SKM-1 treated with dmso at 0.1 percent for 144 hours (cell line): ENCODE results near the gene PRDM13.
A peak's percentile ranks its signal among the peaks of the same experiment; 100 is the strongest.
"Not testable (repeated sequence)": the region's sequence is repeated elsewhere in the genome, so short reads cannot be mapped to it uniquely, and the experiment has no call there.

Experiments
- DNase-seq: peaks from one replicate; lab custom pipeline; 2025; ENCODE audit not compliant: unreplicated experiment; lab: John Stamatoyannopoulos, UW

Gene PRDM13

GRCh38 chr6:99622044-99622443 lies 15.4 kb downstream of the PRDM13 start:
- DNase-seq: not testable (repeated sequence)

DNA sequence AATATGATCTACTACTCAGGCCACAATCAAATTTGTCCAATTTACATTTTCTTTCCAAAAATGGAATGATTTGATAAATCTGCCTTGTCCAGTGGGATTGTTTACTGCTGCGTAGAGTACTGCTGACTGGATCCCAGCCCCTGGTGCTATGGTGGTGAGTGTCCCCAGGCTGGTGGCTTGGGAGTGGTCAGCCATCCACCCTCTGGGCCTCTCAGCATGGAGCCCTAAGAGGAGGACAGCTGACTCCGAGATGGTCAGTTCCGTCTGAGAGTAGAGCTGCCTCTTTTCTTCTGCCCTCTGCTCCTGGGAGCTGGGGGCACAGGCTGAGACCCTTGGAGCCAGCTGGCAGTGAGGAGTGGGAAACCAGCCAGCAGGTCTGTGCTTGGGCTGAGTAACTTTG lies 22.7 kb downstream of the PRDM13 start:
- DNase-seq: no peak

- no peak for DNase-seq
Observed at GRCh38 chr6:99637629-99638028, 31.0 kb downstream of the PRDM13 start.

GRCh38 chr6:99638358-99638757 lies 31.7 kb downstream of the PRDM13 start:
- not testable (repeated sequence) for DNase-seq

- no peak for DNase-seq
Observed at GRCh38 chr6:99641270-99641669, 34.6 kb downstream of the PRDM13 start.

DNA sequence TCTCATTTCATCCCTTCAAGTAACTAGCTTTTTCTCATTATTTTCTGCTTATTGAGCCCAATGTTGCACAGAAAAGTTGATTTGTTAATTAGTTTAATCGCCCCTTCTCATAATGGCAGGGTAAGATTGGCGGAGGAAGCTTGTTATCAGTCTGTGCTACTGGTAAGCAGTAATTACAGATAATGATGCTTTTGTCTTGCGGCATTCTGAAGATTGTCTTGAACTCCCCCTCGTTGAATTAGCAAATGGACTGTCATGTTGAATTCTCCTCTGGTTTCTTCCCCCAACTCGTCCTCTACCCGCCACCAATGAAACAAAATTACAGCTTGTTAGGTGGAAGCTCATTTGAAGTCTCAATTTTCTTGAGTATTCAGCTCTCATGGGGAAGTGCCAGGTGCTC lies 39.4 kb downstream of the PRDM13 start:
- DNase-seq: no peak

DNA sequence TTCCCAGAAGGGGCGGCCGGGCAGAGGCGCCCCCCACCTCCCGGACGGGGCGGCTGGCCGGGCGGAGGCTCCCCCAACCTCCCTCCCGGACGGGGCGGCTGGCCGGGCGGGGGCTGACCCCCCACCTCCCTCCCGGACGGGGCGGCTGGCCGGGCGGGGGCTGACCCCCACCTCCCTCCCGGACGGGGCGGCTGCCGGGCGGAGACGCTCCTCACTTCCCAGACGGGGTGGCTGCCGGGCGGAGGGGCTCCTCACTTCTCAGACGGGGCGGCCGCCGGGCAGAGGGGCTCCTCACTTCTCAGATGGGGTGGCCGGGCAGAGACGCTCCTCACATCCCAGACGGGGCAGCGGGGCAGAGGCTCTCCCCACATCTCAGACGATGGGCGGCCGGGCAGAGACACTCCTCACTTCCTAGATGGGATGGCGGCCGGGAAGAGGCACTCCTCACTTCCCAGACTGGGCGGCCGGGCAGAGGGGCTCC lies 43.5 kb downstream of the PRDM13 start:
- DNase-seq: not testable (repeated sequence)

DNA sequence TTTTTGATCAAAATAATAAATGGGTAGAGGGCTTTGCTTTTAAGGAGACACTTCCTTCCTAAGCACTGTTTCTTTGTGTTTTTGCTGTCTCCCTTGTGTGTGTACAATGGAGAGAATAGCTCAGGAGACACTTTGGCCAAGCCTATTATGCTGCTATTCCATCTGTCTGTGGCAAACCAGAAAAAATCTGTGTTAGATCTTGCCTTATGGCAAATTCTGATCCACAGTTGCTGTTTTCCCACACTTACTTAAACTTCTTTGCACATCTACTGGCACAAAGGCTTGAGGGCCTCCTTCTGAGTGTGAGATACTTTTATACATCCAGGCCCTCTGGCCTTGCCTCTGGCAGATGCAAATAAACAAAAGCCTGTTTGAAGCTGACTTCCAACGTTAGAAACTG lies 53.6 kb downstream of the PRDM13 start:
- no peak for DNase-seq

GRCh38 chr6:99661870-99662269 lies 55.2 kb downstream of the PRDM13 start:
- DNase-seq: peak; percentile 22

DNA sequence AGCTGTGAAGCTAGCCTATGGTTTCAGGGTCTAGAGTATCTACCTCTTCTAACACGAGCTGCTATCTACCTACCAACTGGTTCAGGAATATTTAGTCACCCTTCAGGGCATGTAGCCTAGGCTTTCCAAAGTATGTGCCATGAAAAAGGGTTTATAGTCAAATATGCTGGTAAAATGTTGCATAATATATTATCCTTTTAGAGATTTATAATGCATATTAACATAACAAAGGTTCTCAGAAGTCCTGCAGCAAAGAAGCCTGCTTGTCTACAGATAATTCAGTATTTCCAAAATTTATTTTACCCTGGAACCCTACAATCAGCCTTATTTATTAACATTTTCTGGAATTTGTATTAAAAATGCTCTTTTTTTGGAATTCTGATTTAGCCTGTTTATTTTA lies 56.0 kb downstream of the PRDM13 start:
- DNase-seq: no peak
